ENCODE results near the gene TMTC2.

GRCh38 chr12:82682851-82683261 is 3.9 kb upstream of the TMTC2 start:
- TF ChIP-seq POLR2AphosphoS5 (IDR thresholded peaks at IDR 0.05; ENCODE audit: borderline replicate concordance, low read depth, low read length) (no peak; the same call in 1 of the 2 replicates), EZH2 (IDR thresholded peaks at IDR 0.05) (no peak)

All from SK-N-MC (cell line).